Cerebellar cortex (tissue), 1 donor: ENCODE results near the gene NFIC.
"Not testable (repeated sequence)": the region's sequence is repeated elsewhere in the genome, so short reads cannot be mapped to it uniquely, and the experiment has no call there.

ENCODE experiments used
- DNase-seq: peaks from one replicate; pipeline ENCODE4 v3.0.0-alpha.2; 2015; ENCODE audit warnings: low spot score

The NFIC gene

DNA sequence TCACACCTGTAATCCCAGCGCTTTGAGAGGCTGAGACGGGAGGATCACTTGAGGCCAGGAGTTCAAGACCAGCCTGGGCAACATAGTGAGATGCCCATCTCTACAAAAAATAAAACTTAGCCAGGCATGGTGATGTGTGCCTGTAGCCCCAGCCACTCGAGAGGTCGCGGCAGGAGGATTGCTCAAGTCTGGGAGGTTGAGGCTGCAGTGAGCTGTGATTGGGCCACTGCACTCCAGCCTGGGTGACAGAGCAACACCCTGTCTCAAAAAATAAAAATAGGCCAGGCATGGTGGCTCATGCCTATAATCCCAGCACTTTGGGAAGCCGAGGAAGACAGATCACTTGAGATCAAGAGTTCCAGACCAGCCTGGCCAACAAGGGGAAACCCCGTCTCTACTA is 32.9 kb downstream of the NFIC start:
- not testable (repeated sequence) for DNase-seq

DNA sequence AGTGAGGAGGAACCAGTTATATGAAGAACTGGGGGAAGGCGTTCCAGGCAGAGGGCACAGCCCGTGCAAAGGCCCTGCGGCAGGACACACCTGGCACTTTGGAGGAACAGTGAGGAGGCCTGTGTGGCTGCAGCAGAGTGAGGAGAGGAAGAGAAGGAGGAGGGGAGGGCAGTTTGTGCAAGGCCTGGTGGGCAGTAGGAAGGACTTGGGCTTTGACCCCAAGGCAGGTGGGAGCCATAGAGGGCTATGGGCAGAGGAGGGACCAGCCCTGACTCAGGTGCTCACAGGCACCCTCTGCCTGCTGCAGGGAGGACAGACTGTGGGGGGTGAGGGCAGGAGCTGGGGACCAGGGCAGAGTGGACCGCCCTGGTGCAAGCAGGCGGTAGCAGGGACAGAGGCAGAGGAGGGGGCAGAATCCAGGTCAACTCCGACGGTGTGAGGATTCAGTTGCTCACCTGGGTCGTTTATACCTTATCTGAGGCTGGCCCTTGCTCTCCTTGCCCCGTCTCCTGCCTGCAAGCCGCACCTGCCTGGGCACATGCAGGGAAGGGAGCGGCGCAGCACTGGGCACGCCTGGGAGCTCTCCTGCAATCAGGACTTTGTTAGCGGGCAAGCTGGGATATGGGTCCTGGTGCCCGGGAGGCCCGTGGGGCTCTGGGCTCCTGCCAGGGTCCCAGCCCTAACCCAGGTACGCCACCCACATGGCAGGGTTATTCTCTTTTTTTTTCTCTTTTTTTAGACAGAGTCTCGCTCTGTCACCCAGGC is 34.8 kb downstream of the NFIC start:
- DNase-seq, result no peak

DNA sequence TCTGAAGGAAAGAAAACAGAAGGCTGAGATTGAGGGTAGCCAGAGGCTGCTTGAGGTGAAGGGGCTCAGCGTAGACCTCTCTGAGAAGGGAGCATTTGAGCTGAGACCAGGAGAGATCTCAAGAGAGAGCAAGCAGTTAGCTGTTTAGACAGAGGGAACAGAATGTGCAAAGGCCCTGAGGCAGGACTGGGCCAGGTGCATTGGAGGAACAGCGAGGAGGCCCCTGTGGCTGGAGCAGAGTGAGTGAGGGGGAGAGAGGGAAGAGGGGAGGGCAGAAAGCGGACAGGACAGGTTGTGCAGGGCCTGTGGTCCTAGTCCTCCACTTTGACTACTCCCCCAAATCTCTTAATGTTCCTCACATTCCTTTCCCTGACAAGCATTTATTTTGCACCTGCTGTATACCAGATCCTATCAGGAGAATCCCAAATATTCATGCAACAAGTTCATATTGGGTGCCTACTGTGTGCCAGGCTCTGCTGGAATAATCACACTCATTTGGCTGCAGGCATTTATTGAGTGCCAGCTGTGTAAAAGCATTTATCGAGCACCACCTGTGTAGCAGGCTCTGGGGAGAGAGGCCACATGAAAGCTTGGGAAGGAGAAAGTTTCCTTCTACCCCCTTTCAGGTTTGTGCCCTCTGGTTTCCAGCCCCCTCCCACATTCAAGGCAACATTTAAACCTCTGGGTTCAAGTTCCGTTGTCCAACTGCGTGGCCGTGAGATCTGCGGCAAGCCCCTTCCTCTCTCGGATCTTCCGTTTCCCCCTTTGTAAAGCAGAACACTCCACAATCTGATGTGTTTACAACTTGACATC is 36.5 kb downstream of the NFIC start:
- no peak for DNase-seq

DNA sequence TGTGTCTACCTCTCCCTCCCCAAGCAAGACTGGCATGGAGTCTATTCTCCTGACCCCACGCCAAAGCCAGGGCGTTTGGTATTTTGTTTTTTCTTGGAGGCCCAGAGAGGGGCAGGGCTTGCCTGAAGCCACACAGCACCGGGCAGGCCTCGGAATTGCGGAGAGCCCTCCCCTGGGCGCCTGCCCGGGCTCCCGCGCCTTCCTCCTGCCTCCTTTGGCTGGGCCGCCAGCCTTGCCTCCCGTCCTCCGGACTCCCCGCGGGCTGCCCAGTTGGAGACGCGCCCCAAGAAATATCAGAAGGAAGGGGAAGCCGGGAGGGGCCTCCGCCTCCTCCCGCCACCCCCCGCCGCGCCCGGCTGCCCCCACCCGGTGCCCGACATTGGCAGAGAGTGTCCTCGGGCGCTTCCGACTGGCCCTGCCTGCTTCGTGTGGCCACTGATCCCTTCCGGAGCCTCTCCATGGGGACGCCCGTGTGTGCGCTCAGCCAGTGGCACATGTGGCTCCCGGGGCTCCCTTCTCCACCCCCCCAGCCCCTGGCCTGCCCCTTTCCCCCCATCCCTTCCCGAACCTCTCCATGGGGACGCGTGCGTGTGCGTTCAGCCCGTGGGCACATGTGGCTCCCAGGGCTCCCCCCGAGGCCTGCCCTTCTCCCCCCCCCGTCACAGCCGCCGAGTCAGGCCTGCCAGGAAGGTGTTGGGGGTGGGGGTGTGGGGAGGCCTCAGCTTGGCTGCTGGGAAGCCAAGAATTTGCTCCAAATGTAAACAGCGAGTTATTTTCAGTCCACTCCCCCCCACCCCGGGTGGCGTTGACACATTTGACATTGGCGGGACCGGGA is 37.3 kb downstream of the NFIC start:
- DNase-seq, result peak; percentile 54

DNA sequence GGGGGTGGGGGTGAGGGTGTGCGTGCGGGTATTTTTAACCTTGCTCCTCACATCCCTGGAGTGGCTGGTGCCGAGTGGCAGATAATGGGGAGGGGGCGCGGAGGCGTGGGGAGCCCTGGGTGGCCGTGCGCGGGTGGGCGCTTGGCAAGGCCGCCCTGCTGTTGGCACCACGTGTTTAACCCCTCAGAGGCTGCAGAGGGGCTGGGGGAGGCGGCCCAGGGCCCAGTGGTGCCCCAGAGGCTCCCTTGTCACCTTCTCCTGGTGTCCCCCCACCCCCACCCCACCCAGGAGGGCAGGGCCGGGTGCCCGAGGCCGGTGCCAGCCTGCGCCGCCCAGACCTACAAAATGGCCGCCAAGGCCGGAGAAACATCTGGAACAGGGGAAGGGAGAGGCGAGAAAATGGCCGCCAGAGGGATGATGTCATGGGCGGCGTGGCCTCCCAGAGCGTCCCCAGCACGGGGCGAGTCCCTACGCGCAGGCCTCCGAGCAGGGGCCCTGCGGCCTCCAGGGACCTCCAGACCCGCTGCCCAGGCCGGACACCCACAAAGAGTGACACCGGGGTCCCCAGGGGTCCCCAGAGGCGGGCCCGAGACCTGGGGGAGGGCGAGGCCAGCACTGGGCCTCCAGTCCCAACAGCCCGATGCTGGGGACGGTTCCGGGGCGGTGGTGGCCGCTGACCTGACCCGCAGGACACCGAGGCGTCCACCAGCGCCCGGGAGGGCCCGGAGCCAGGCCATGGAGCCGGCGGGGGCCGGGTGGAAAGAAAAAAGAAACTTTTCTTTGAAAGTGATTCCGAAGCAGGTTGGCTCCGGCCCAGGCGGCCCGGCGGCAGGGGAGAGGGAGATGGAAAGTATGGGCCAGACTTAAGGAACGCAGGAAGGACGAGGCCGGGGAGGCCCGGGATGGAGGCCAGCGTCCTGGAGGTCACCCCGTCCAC is 38.2 kb downstream of the NFIC start:
- no peak for DNase-seq

DNA sequence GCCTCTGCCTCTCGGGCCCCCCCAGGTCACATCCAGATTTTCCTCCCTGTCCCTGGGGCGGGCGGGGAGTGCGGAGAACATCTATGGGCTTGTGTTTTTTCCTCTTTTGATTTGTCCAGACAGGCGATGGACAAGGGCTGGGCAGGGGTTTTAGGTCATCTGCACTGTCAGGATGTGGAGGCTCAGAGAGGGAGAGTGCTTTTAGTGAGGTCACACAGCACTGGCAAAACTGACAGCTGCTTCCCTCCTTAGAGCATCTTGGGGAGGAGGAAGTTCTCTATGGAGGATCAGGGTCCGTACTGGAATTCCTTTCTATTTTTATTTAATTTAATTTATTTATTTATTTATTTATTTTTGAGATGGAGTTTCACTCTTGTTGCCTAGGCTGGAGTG is 38.9 kb downstream of the NFIC start:
- no peak for DNase-seq

DNA sequence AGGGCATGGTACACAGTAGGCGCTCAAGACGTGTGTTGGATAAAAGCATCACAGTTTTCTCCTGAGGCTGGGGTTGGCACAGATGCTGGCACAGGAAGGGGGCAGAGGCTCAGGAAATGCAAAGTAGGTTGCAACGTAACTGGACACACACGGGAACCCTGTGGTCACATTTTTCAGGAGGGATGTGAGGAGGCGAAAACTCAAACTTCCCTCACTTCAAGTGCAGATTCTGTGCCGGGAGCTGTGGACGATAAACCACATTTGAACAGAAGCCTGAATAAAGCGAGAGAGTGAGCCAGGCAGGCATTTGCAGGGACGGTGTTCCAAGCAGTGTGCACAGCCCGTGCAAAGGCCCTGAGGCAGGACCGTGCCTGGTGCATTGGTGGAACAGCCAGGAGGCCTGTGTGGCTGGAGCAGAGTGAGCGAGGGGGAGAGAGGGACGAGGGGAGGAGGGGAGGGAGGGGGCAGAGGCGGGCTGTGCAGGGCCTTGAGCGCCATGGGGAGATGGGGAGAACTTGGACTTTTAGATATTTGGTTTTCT is 40.3 kb downstream of the NFIC start:
- no peak for DNase-seq

DNA sequence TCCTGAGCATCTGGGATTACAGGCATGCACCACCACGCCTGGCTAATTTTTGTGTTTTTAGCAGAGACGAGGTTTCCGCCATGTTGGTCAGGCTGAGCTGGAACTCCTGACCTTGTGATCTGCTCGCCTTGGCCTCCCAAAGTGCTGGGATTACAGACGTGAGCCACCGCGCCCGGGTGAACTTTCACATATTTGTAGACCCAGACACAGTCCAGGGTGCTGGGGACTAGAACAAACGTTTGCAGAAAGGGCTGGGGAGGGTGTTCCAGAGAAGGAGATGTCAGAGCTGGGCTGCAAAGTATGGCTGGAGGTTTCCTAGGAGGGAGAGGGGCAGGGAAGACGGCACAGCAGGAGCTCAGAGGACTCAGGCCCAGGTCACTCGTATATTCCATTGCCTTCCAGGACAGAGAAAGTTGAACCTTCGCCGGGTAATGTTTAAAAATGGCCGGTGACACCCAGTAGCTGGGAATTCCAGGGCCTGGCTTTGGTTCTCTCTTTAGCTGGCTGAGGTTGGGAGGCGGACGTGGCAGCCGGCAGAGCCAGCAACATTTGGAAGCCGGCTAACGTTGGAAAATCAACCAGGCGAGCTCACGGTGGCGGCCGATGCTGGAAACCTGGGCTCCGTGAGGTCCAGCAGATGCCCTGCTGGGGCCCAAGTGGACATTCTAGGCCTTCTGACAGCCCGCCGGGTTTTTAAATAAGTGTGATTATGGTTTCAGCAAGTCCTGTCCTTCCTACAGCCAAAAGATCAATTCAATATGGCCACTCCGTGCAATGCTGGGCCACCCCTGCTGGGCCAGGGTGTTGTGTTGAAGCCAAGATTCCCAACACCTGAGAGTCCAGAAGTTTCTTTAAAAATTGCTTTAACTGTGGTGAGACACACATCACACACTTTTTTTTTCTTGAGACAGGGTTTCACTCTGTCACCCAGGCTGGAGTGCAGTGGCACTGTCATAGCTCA is 41.5 kb downstream of the NFIC start:
- peak; percentile 81 for DNase-seq

DNA sequence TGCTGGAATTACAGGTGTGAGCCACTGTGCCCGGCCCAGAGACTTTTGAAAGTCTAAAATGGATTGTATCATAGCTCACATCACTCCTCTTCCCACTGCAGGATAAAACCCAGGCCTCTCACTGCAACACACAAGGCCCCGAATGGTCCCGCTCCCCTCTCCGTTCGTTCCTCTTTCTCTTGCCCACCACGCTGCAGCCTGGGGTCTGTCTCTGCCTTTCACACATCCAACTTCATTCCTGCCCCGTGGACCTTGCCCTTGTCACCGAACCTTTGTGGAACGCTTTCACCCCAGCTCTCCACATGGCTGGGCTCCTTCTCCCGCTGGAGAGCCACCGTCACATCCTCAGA is 42.6 kb downstream of the NFIC start:
- DNase-seq, result no peak

DNA sequence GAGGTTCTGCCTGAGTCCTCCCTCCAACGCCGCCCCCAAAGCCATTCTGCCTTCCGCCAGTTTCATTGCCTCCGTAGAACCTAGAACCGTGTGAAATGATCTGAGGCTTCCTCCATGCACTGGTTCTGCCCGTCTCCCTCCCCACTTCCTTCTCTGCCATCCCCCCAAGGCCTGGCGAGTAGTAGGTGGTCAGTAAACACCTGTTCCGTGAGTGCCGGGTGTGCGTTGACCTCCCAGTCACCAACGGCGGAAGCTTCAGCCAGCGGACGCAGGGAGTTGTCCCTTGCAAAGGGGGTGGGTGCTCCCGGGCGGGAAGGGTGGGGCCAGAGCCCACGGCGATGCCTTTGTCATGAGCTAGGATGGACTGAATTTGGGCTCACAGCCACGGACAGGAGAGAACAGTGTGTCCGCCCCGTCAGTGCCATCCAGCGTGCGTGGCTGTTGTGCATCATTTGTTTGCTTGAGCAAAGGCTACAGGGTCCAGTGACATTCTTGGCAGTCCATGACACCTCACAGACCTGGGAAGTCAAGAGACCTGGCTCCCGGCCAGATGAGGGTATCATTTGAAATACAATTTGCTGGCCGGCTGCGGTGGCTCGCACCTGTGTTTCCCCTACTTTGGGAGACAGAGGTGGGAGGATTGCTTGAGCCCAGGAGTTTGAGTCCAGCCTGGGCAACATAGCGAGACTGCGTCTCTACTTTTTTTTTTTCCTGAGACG is 43.1 kb downstream of the NFIC start:
- DNase-seq, result peak; percentile 63

DNA sequence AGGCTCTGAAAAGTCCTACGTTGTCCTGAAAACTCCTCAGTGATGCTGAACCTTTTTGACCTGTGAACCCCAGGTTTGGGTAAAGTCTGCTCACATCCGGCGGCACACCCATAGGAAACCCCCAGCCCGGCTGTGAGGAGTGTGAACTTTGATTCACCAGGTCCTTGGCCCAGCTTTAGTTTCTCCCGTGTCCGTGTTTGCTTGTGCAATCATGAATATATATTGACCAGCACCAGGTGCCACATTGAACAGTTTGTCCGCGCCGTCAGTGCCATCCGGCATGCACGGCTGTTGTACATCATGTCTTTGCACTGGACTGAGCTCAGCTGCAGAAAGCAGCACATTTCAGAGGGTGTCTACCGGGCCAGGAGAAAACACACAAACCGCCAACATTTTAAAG is 45.3 kb downstream of the NFIC start:
- DNase-seq, result peak; percentile 62

DNA sequence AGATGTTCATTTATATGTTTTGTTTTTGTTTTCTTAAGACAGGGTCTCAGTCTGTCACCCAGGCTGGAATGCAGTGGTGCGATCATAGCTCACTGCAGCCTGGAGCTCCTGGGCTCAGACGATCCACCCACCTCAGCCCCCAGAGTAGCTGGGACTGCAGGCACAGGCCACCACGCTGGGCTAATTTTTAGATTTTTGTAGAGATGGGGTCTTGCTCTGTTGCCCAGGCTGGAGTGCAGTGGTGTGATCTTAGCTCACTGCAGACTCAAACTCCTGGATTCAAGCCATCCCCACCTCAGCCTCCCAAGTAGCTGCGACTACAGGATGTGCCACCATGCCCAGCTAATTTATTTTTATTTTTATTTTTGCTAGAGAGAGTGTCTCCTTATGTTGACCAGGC is 45.7 kb downstream of the NFIC start:
- DNase-seq, result no peak

DNA sequence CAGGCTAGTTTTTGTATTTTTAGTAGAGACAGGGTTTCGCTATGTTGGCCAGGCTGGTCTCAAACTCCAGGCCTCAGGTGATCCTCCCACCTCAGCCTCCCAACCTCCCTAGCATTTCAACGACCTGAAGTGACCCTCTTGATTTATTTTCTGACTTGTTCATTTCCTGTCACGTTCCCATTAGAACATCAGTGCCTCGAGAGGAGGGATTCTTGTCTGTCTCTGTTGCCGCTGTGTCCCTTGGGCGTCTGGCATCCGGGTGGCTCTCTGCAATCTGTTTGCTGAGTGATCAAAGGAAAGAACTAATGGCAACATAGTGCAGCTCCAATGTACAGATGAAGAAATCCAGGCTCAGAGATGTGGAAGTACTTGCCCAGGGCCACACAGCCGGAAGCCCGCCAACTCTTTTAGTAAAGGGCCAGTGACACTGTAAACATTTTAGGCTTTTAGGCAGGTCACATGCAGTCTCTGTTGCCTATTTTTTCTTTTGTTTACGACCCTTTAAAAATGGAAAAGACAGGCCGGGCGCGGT is 47.5 kb downstream of the NFIC start:
- no peak for DNase-seq

DNA sequence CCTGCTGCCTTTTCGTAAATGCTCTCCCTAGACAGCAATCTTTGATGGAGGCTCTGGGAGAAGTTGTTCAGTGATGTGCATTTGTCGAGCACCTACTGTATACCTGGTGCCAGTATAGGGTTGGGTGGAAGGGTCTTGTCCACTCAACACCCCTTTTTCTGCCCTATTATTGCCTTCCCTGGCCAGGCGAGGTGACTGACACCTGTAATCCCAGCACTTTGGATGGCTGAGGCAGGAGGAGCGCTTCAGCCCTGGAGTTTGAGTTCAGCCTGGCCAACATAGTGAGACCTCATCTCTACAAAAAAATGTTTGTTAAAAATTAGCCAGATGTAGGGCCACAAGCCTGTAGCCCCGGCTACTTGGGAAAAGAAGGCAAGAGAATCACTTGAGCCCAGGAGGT is 49.3 kb downstream of the NFIC start:
- no peak for DNase-seq

DNA sequence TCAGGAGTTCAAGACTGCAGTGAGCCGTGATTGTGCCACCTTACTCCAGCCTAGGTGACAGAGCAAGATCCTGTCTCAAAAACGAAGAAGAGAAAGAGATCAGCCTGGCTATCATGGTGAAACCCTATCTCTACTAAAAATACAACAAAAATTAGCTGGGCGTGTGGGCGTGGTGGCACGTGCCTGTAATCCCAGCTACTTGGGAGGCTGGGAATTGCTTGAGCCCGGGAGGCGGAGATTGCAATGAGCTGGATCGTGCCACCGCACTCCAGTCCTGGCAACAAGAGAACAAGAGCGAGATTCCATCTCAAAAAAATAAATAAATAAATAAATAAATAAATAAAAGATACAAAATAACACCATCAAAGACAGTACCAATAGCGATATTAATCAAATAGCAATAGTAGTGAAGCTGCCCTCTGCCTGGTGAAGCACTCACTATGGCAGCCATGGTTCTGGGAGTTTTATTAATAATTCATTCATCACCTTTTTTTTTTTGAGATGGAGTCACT is 53.9 kb downstream of the NFIC start:
- no peak for DNase-seq

DNA sequence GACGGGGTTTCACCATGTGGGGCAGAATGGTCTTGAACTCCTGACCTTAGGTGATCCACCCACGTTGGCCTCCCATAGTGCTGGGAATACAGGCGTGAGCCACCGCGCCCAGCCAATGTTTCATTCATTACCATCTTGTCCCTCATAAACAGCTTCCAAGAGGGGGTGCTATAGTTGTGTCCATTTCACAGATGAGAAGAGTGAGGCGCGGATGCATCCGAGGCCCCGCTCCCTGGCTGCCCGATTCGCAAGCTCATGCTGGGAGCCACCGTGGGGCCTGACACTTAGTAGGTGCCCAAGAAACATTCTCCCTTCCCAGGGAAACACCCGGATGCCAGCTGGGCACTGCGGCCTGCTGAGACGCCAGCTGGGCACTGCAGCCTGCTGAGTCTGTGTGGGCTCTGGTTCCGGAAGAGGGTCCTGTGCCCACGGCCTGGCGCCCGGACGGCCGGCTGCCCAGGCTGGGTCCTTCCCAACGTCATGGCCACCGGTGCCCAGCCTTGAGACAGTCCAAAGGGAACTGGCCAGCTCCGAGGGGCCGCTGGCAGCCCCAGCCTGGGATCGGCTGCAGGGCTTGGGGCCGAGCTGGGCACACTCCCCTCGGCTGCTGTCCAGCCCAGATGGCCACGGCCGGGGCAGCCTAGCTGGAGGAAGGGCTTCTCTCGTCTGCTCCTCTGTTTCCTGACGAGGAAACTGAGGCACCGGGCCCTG is 54.7 kb downstream of the NFIC start:
- DNase-seq, result no peak

DNA sequence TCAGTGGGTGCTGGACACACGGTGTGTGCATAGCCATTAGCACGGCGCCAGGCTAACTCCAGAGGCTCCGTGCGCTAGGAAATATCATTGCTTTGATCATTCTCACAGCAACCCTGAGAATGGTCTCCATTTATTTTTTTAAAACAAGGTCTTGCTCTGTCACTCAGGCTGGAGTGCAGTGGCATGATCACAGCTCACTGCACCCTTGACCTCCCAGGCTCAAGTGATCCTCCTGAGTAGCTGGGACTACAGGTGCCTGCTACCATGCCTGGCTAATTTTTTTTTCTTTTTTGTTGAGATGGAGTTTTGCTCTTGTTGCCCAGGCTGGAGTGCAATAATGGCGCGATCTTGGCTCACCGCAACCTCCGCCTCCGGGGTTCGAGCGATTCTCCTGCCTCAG is 55.3 kb downstream of the NFIC start:
- DNase-seq, result not testable (repeated sequence)

DNA sequence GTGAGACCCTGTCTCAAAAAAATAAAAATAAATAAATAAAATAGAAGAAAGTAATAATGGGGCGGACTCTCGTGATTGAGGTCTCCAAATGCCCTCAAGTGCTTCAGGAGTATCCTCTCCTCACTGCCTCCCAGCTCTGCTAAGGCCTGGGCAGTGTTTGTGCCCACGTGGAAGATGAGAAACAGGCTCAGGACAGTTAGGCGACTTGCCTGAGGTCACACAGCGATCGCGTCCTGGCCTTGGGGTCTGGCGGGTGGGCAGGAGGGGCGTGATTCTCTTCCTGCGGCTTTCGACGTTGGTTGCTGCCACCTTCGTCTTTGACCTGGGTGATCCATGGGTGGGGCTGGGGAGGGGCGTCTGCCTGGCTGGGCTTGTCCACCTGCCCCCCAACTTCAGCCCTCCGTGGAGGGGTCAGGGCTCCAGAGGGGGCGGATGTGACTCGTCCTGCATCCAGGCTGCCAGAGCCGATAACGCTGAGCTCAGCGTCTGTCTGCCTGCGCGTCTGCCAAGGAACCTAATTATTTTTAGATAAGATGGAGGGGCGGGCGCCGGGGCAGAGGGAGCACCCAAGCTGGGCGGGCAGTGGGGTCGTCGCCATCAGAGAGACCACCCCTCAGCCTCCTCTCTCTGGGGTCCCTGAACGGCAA is 56.9 kb downstream of the NFIC start:
- DNase-seq, result peak; percentile 51
